Stimulated activated CD4-positive, alpha-beta T cell treated with anti-CD3 and anti-CD28 coated beads, Interleukin-12 subunit alpha, Interleukin-12 subunit beta, amount 100 ng/mL, for 24 hours (primary cell): ENCODE measurements around the gene ZBED3.

Source experiments
- DNase-seq, 2 experiments: peaks; one replicate each; pipeline ENCODE4 v3.0.0-alpha.2; 2020; ENCODE audit warnings: low read depth in 2 of 2

ZBED3 gene

GRCh38 chr5:77076961-77077828 is 9.9 kb downstream of the ZBED3 start:
- peak; percentile 16 to 54 for DNase-seq

GRCh38 chr5:77074745-77075144 is 12.3 kb downstream of the ZBED3 start:
- no peak for DNase-seq

GRCh38 chr5:77073667-77074066 is 13.4 kb downstream of the ZBED3 start:
- no peak for DNase-seq

GRCh38 chr5:77066823-77067442 is 20.2 kb downstream of the ZBED3 start:
- no peak for DNase-seq

- no peak for DNase-seq
Measured at GRCh38 chr5:77066184-77066583, 20.9 kb downstream of the ZBED3 start.

- DNase-seq: no peak
Measured at GRCh38 chr5:77065256-77065655, 21.8 kb downstream of the ZBED3 start.

- DNase-seq: no peak
Measured at GRCh38 chr5:77064040-77064439, 23.0 kb downstream of the ZBED3 start.

- DNase-seq: no peak
Measured at GRCh38 chr5:77046416-77047073, 40.5 kb downstream of the ZBED3 start.

- DNase-seq: no peak
Measured at GRCh38 chr5:77035950-77036349, 51.1 kb downstream of the ZBED3 start.

GRCh38 chr5:77033338-77033737 is 53.7 kb downstream of the ZBED3 start:
- DNase-seq: no peak

GRCh38 chr5:77032635-77033034 is 54.5 kb downstream of the ZBED3 start:
- no peak for DNase-seq

GRCh38 chr5:77031891-77032290 is 55.2 kb downstream of the ZBED3 start:
- DNase-seq: no peak

GRCh38 chr5:77030097-77031071 is 56.7 kb downstream of the ZBED3 start, which contains the start of gene AGGF1:
TSS of gene AGGF1 (plus strand) at chr5:77030404. CDS start at chr5:77030767, 363 bp downstream.
- DNase-seq: peak; percentile 86 to 89

GRCh38 chr5:77029376-77029885 is 57.7 kb downstream of the ZBED3 start:
- DNase-seq: no peak

GRCh38 chr5:77028631-77029375 is 58.3 kb downstream of the ZBED3 start:
- DNase-seq: no peak

GRCh38 chr5:77024490-77024889 is 62.6 kb downstream of the ZBED3 start:
- no peak for DNase-seq

- no peak for DNase-seq
Measured at GRCh38 chr5:77022511-77023417, 64.3 kb downstream of the ZBED3 start.
